Activated T-cell treated with anti-CD3 and anti-CD28 coated beads for 24 hours (primary cell): ENCODE results near the gene SETDB1.
"Not testable (repeated sequence)": the region's sequence is repeated elsewhere in the genome, so short reads cannot be mapped to it uniquely, and the experiment has no call there.

Source experiments
- DNase-seq: peaks from one replicate; pipeline ENCODE4 v3.0.0-alpha.2; 2020; ENCODE audit warnings: low read depth

Gene SETDB1

GRCh38 chr1:150926097-150926741 is at the start of gene SETDB1:
TSS of gene SETDB1 (plus strand) at chr1:150926363. CDS start at chr1:150927715, 1,352 bp downstream.
- DNase-seq: peak; percentile 92

GRCh38 chr1:150878931-150879330 is 47.2 kb upstream of the SETDB1 start:
- not testable (repeated sequence) for DNase-seq

GRCh38 chr1:150881331-150882070 is 44.7 kb upstream of the SETDB1 start:
- DNase-seq: no peak

- not testable (repeated sequence) for DNase-seq
Observed at GRCh38 chr1:150883121-150883520, 43.0 kb upstream of the SETDB1 start.

- DNase-seq: no peak
Observed at GRCh38 chr1:150887018-150887417, 39.1 kb upstream of the SETDB1 start, which contains the start of gene CTXND2. TSS of gene CTXND2 (plus strand) at chr1:150887136. CDS start at chr1:150912315, 25,179 bp downstream.

- no peak for DNase-seq
Observed at GRCh38 chr1:150888727-150889126, 37.4 kb upstream of the SETDB1 start.

GRCh38 chr1:150890033-150890416 is 36.1 kb upstream of the SETDB1 start:
- DNase-seq: no peak

- DNase-seq: no peak
Observed at GRCh38 chr1:150893336-150893913, 32.7 kb upstream of the SETDB1 start.

- DNase-seq: no peak
Observed at GRCh38 chr1:150895618-150896017, 30.5 kb upstream of the SETDB1 start.

GRCh38 chr1:150899795-150900194 is 26.4 kb upstream of the SETDB1 start:
- DNase-seq: not testable (repeated sequence)

GRCh38 chr1:150902346-150902745 is 23.8 kb upstream of the SETDB1 start:
- no peak for DNase-seq

GRCh38 chr1:150902751-150903150 is 23.4 kb upstream of the SETDB1 start:
- no peak for DNase-seq

GRCh38 chr1:150905301-150905700 is 20.9 kb upstream of the SETDB1 start:
- no peak for DNase-seq

GRCh38 chr1:150906329-150906728 is 19.8 kb upstream of the SETDB1 start:
- DNase-seq: no peak

GRCh38 chr1:150906813-150907212 is 19.4 kb upstream of the SETDB1 start:
- no peak for DNase-seq

- no peak for DNase-seq
Observed at GRCh38 chr1:150909585-150910180, 16.5 kb upstream of the SETDB1 start.

GRCh38 chr1:150912623-150913022 is 13.5 kb upstream of the SETDB1 start:
- no peak for DNase-seq

GRCh38 chr1:150917387-150917786 is 8.8 kb upstream of the SETDB1 start:
- DNase-seq: no peak

GRCh38 chr1:150922519-150922975 is 3.6 kb upstream of the SETDB1 start:
- DNase-seq: peak; percentile 75

GRCh38 chr1:150925080-150925479 is 1.1 kb upstream of the SETDB1 start:
- no peak for DNase-seq

GRCh38 chr1:150927624-150928023 is 1.5 kb downstream of the SETDB1 start:
- DNase-seq: no peak

GRCh38 chr1:150928286-150928685 is 2.1 kb downstream of the SETDB1 start:
- DNase-seq: no peak

GRCh38 chr1:150928775-150929174 is 2.6 kb downstream of the SETDB1 start:
- not testable (repeated sequence) for DNase-seq
